ENCODE results near the gene FAM193A.
"Not testable (repeated sequence)": the region's sequence is repeated elsewhere in the genome, so short reads cannot be mapped to it uniquely, and the experiment has no call there.

Gene FAM193A

DNA sequence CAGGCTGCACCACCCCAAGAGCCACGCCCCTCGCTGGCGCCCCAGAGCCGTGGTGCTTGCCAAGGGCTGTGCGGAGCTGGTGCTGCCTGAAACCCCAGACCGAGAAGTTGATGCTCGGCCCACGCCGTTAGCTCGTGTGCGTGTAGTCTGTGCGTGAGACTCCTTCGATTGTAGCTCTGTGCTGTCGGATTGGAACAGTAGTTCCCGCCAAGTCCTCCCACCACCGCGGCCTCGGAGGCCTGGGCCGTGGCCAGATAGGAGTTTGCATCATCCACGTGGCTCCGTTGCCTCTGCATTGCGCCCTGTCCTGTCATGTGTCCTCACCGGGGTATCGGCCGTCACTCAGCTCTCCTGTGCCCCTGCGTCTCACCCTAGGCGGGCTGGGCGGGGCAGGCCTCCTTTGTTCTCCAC is 195.5 kb downstream of the FAM193A start:
- DNase-seq = no peak

DNA sequence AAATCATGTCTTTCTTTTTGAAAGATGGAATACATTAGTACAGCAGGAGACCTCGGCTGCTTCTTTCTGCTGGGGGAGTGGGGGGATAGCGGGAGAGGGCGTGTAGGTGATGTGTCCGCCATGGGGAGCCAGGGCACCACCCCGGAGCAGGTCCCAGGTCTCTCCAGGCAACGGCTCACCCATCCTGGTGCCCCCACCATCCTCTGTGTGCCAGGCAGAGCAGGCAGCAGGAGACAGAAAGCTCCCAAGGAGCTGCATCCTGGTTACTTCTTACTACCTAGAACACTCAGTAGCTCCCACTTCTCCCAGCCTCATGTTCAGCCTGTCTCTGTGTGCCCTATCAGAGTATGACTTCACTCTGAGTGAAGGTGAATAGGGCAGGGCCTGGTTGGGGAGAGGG is 196.1 kb downstream of the FAM193A start:
- DNase-seq = no peak

DNA sequence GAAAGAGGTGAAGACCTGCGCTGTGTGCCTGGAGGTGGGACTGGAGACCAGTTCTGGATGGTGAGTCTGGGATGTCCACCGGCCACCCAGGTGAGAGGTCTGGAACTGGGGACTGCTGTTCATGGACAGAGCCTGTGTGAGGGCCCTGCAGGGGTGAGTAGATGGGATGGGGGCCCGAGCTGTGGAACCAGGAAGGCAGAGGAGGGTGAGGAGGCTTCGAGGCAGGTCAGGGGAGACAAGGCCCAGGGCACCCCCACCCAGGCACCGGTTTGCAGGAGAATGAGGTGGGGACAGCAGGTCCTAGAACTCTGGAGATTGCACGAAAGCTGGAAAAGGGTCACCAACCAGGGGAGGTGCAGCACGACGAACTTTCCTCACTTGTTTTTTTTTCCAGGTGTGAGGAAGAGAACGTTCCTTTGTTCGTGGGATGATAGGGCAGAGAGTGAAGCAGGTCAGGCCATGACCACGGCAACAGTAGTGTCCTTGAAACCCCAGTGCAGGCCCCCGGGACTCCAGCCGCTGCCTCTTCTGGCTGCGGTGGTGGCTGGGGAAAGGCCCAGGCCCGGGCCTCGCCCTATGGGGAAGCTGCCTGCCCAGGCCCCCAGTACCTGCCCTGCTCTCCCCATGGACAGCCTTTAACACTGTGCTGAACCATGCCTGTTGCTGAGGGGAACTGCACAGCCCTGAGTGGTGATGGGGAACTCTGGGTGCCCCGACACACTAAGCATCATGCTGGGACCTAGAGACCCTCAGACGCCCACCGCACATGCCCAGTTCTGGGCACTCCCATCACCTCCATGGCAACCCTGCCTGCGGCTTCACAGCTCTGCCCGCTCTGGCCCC is 196.8 kb downstream of the FAM193A start:
- DNase-seq = no peak

DNA sequence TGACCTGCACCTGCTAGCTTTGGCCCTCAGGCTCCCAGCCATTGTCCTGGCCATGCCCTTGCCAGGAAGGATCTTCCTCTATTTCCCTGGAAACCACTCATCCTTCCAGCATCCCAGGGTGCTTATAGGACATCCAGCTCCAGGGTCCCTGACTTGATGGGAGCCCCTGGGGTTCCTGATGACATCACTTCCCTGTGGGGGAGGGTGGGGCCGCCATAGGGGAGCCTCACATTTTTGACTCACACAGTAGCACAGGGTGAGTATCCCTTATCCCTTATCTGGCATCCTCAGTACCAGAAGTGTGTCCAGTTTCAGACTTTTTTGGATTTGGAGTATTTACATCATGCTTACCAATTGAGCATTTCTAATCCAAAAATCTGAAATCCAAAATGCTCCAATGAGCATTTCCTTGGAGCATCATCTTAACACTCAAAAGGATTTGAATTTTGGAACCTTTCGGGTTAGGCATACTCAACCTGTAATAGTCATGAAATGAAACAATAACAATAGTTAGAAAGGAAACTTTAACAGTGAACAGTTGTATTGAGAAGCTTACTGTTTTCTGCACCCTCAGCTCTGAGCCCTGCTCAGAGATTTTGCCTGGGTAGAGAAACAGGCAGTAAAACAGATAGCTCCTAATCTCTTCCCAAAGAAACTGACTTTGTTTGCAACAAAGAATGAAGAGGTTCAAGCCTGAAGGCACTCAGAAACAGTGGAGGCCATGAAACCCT is 197.6 kb downstream of the FAM193A start:
- no peak for DNase-seq

DNA sequence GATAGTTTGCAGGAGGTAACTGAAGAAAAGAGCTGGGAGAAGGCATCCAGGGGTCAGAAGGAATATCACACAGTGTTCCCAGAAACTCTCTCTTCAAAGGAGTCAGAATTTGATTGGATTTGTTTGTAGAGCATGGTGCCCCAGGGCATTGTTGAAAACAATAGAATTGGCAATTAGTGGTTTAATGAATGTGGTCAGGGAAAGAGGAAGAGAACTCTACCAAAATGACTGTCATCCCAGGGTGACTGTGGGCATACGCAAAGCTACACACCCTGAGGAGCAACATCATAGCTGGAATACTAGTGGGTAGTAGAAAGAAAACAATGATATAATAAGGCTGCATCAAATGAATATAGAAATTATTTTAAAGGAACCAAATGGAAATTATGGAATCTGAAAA is 198.2 kb downstream of the FAM193A start:
- no peak for DNase-seq

DNA sequence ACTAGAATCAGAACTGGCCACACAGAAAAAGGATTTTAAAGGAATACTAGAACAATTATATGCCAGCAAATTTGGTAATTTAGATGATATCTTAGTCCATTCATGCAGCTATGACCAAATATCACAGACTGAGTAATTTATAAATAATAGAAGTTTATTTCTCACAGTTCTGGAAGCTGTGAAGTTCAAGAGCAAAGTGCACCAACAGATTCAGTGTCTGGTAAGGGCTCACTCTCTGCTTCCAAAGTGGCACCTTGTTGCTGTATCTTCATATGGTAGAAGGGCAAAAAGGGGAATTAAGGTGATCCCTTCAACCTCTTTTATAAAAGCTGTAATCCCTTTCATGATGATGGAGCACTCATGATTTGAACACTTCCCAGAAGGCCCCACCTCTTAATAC is 199.4 kb downstream of the FAM193A start:
- DNase-seq = no peak

DNA sequence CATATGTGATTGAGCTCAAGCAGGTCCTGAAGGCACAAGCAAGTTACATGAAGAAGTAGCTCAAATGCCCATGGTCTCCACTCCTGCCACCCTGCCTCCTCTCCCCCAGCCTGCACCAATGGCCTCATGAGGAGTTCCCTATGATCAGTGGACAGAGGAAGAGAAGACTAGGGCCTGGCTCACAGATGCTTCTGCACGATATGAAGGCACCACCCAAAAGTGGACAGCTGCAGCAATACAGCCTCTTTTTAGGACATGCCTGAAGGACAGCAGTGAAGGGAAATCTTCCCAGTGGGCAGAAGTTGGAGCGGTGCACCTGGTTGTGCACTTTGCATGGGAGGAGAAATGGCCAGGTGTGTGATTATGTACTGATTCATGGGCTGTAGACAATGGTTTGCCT is 201.8 kb downstream of the FAM193A start:
- not testable (repeated sequence) for DNase-seq

DNA sequence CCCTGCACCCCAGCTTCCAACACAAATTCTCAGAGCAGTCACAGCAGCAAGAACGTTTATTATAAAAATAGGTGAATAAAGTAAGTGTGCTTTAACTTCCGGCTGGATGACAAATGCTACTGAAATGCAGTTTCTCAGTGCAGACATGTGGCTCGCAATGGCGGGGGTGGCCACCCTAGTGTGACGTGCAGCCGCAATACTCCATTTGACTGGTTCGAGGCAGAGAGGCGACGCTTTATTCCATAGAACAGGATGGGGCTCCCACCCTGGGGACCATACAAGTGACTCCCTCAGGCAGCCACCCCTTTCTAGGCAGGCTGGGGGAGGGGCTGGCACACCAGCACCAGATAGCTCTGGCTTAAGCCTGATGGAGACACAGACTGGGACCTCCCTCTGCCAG is 205.2 kb downstream of the FAM193A start:
- DNase-seq = no peak

DNA sequence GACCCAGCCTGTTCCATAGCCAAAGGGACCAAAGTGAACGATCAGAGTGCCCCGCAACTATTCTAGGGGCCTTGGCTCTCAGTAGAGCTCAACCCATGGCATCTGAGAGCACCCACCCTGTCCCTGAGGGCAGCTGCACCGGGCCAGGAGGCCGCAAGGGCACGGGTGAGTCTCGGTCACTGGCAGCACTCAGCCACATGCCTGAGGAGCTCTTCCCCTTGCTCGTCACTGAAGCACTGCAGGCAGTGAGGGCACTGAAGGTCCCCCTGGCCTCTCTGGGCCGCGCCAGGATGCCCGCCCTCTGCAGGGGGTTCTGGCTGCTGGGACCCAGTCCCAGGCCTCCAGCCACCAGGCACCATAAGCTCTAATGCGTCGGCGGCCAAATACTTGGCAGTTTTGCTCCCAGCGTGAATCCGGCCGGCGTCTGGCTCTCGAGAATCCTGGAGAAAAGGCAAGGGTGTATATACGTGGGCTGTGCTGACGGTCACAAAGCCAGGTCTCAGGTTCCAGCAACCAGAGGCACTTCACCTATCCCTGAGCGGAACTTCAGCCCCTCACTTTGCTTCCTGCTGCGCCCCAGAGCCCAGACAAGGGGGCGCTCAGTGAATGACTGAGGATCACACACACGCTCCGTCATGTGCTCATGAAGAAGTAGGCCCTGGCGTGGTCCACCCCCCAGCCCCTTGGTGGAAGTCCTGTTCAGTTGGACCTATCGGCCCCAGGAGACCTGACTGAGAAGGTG is 205.8 kb downstream of the FAM193A start:
- no peak for DNase-seq

DNA sequence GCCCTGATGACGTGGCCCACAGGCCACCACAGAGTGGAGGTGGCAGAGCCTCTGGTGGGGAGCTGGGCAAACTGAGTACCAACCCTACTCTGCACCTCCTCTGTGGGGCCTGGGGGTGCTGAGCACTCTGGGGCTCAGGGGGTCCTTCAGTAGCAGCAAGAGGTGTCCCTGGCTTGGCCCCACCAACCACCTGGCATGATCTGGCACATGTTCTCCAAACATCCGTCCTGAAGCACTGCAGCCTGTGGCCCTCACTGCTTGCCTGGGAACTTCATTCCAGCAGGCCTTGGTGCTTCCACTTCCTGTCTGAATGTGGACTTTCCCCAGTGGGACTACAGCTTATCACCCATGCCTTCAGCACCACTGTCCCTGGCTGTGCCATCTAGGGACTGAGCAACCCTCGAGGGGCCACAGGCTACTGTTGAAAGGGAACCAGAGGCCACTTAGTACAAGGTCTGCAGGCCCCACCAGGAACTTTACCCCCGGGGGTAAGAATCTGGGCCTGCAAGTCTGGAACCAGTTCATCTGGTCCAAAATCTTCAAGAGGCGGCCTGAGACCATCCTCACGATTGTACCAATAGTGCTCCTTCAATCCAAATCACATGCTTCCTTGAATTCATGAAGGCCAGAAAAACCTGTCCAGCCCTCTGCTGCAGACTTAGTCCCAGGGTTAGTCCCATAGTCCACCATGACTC is 206.5 kb downstream of the FAM193A start:
- no peak for DNase-seq

DNA sequence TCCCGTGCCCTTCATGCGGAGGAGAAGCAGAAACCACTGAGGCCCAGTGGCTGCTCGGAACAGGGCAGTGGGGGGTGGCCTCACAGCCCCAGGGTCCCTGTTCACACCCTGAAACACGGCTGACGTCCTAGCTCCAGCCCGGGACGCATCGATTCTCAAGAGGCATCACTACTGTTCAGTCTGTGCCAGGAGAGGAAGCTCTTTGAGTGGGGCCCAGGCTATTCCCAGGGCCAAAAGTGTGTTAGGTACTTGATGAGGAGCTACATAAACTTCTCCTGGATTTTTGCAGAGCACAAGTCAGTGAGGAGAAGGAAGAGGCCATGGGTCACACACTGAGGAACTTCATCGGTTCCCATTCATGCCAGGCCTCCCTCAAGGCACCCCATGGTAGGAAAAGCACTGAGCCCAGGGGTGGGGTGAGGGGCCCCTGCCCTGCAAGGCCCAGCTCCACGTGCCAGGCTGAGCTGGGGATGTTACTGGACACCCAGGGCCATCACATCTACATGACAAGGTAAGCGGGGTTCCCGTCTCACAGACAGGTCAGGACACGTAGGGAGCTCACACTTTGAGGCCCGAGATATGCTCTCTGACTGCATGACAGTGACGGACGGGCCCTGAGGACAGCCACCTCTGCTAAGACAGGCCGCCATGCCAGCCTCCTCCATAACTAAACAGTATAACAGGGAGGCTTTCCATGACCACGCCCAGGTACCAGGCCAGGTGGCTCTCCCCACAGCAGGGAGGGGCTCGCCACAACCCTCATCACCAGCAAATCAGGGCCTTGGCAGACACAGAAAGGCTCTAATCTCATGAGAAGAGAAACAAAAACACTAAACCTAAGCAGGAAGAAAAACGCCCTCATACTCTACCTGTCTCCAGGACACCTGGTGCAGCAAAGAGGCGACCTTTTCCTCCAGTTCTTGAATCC is 207.3 kb downstream of the FAM193A start:
- DNase-seq = no peak

DNA sequence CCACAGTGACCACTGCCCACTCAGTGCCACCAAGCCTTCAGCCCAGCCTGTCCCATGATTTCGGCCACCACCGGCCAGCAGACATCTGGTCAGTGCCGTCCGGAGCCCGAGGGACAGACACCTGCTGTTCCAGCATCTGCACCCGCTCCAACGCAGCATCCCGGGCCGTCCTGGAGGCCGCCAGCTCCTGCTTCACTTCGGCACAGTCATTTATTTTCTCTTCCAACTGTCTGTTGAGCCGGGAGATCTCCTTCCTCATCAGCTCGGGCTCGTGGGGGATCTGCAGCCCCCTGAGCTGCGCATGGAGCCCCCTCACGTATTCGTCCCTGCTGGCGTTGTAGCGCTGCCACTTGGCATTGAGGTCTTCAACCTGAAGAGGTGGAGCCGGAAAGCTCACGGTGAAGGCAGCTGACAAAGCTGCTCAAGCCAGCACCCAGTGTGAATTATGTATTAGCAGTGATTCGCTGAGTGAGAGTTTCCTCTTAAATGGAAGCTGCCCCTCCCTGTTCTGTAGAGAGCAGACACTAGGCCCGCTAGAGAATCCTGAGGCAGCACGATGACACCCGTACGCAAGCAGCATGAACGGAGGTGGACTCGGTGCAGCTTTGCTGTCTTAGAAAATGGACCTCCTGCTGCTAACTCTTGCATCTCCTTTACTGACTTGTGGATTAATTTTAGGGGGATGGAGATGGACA is 208.3 kb downstream of the FAM193A start:
- no peak for DNase-seq

DNA sequence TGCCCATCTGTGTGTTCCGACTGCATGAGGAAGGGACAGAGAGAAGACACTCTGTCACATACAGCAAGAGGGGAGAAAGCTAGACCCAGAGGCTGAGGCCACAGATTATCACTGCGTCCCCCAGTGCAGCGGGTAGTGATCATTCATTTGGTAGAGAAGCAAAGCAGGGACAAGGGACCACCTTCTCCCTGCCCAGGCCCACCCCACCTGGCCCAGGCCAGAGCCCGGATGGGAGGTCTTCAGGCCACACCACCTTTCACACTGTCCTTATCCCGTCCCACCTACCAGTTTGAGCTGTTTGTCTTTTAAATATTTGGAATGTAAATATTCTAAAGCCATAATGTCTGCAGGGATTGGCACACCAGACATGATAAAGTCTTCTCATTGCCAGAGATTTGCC is 209.1 kb downstream of the FAM193A start:
- DNase-seq = no peak

DNA sequence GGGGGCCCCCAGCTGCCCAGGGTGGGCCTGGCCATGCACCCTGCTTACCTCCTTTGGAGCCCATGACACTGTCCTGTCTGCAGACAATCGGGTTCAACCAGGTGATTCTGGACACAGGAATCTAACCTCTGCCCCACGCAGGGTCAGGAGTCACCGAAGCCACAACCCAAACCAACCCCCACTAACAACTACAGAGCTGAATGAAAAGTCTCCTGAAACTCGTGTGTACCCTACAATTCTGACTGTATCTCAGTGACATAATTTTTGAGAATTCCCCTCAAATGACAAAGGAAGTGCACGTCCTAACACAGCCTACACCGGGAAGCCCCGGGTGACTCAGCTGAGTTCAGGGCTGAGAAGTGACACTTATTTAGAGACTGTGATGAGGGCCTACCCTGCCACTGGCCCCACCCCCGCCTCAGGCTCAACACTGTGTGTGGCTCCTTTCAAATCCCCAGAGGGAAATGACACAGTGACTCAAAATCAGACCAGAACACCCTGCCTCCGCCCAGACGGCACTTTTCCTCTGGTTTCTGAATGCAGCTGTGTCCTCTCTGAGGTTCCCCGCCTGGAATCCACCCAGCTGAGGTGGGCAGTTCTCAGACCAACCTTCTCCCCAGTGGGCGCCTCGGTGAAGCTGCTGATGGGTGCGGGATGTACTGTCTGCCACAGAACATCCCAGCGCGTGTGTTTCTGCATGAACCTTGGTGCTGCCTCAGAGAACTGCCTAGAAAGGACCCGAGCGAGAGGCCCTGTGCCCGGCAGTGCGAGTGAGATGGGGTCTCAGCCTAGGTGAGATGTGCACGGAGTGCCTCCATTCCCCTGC is 209.7 kb downstream of the FAM193A start:
- DNase-seq = no peak

DNA sequence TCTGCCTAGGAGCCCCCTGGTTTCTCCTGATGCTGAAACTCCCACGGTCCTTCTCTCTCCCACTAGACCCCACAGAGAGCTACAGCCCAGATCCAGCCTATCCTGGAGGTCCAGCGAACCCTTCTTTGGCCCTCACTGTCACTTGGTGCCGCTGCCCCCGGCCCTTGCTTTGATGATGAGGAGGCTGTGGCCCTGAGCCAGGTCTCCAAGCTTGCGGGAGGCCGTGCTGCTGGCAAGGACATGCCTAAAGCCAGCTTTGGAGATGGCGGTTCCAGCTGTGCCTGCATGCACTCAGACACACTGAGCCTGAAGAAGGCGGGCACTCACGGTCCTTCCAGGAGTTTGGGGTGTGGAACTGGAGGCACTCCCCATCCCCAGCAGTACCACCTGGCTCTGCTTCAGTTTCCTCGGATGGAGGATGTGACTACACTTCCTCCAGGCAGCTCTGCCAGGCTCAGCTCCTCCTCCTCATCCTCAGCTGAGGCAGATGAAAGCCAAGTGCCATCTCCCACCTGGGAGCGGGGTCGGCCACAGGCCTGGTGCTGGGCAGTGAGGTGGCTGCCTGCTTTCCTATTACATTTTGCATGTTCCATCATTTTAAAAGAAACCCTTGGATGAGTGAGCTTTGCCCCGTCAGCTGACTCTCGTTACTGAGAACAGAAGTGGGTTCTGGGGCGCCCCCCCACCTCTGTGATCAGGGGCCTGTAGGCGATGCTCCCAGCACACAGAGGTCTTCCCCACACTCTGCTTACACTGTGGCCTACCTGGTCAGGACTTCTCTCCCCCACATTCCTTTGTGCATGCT is 210.6 kb downstream of the FAM193A start:
- DNase-seq = no peak

DNA sequence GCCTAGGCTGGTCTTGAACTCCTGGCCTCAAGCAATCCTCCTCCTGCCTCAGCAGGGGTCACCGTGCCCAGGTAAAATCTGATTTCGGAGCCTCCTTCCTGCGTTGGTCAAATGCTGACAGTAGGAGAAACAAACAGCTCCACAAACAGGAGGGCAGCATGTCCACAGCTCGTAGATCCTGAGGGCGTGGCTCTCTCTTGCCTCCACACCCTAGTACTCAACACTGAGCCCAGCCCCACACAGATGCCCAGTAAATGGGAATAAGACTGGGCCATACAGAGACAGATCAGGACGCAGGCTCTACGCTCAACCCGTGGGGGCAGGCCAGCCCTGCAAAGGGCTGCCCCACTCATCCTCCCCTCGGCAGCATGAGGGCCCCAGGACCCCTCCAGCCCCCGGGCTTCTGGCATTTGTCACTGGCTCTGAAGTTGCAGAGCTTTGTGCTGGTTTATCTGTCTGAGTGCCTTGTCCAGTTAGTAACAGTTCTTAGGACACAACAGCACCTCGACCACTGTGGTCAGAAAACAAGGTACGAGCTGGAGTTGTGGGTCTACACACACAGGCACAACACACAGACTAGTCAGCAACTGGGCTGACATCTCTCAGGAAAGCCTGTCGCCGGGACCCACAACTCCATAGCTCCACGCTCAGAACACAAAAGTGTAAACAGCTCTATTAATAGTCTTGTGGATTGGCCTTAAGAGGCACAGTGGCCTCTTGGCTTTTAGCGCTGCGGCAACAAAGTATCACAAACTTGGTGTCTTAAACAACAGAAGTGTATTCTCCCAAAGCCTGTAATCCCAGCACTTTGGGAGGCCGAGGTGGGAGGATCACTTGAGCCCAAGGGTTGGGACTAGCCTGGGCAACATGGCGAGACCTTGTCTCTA is 214.5 kb downstream of the FAM193A start:
- no peak for DNase-seq

DNA sequence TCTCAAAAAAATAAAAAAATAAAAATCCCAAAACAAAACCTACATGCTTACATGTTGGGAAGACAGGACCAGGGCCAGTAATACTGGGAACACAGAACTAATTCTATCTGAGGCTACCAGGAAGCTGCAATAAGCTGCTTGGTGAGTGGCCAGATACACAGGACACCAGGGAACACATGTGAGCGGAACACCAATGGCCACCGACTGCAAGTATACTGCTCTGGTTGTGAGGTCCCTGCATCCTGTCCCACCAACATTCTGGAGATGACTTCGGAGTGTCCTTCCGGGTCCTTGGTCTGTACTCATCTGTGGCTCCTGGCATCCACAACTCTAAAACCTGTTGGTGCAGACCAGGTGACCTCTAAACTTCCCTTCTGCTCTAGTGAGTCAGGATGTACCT is 217.0 kb downstream of the FAM193A start:
- DNase-seq = no peak
